BE2C (cell line): ENCODE data around the gene TTC32.
A peak's percentile ranks its signal among the peaks of the same experiment; 100 is the strongest.

ENCODE experiments used
- DNase-seq: peaks from one replicate; pipeline ENCODE4 v3.0.0-alpha.2; 2020
- H3K27me3 ChIP-seq: fragments of 250-450 bp; sonication (Bioruptor Pico); 2 replicates; pipeline ENCODE4 v1.5.1; 2020; ENCODE audit warnings: mild to moderate bottlenecking
- H3K36me3 ChIP-seq: fragments of 250-450 bp; sonication (Bioruptor Pico); 2 replicates; pipeline ENCODE4 v1.5.1; 2020; ENCODE audit warnings: mild to moderate bottlenecking
- H3K4me1 ChIP-seq: fragments of 250-450 bp; sonication (Bioruptor Pico); 2 replicates; pipeline ENCODE4 v1.5.1; 2020
- H3K4me3 ChIP-seq: 2 replicates; pipeline ENCODE4 v1.5.1; 2011; ENCODE audit warnings: low read depth, low read length
- H3K9me3 ChIP-seq: fragments of 250-450 bp; sonication (Bioruptor Pico); 2 replicates; pipeline ENCODE4 v1.5.1; 2020
- CTCF ChIP-seq: IDR thresholded peaks from 2 replicates; pipeline ENCODE4 v1.5.1; 2012; ENCODE audit warnings: mild to moderate bottlenecking, low read depth, low read length

The TTC32 gene

GRCh38 chr2:19857806-19858205 lies 44.0 kb downstream of the TTC32 start:
- no peaks in the 10 kb centered on the region for H3K9me3 ChIP-seq
- H3K4me1 ChIP-seq: no peaks in the 10 kb centered on the region
- no peak overlapping the region for H3K4me3 ChIP-seq
- H3K36me3 ChIP-seq: no peaks in the 10 kb centered on the region
- DNase-seq: no peak
- peaks cover 23% of the 10 kb centered on the region for H3K27me3 ChIP-seq
- no peak for TF ChIP-seq CTCF

GRCh38 chr2:19857100-19857499 lies 44.7 kb downstream of the TTC32 start:
- Histone ChIP-seq H3K4me3 (no peak overlapping the region), H3K9me3 (no peaks in the 10 kb centered on the region), H3K27me3 (peaks cover 19% of the 10 kb centered on the region), H3K36me3 (no peaks in the 10 kb centered on the region), H3K4me1 (no peaks in the 10 kb centered on the region)
- DNase-seq: no peak
- TF ChIP-seq CTCF: no peak

- Histone ChIP-seq H3K4me3 (no peak overlapping the region), H3K36me3 (no peaks in the 10 kb centered on the region), H3K4me1 (no peaks in the 10 kb centered on the region), H3K9me3 (no peaks in the 10 kb centered on the region), H3K27me3 (peaks cover 19% of the 10 kb centered on the region)
- no peak for TF ChIP-seq CTCF
- no peak for DNase-seq
Measured at GRCh38 chr2:19855542-19856431, 46.0 kb downstream of the TTC32 start.

- no peak for TF ChIP-seq CTCF
- no peaks in the 10 kb centered on the region for H3K36me3 ChIP-seq
- H3K27me3 ChIP-seq: peaks cover 19% of the 10 kb centered on the region
- no peaks in the 10 kb centered on the region for H3K4me1 ChIP-seq
- DNase-seq: no peak
- H3K9me3 ChIP-seq: no peaks in the 10 kb centered on the region
- H3K4me3 ChIP-seq: no peak overlapping the region
Measured at GRCh38 chr2:19854596-19855541, 46.9 kb downstream of the TTC32 start.

- no peaks in the 10 kb centered on the region for H3K36me3 ChIP-seq
- H3K4me3 ChIP-seq: no peak overlapping the region
- no peaks in the 10 kb centered on the region for H3K4me1 ChIP-seq
- no peak for DNase-seq
- H3K9me3 ChIP-seq: no peaks in the 10 kb centered on the region
- peaks cover 4% of the 10 kb centered on the region; the same call in 1 of the 2 replicates for H3K27me3 ChIP-seq
- 0 out of 2 replicates have a peak, but pooled peaks have one; percentile 14 for TF ChIP-seq CTCF
Measured at GRCh38 chr2:19851116-19851695, 50.6 kb downstream of the TTC32 start.
